GM12801 (cell line): ENCODE results near the gene PHACTR2.

ENCODE experiments used
- TF ChIP-seq, protein P1 (sequence below): IDR thresholded peaks from one replicate; pipeline ENCODE4 v1.5.1; 2011; ENCODE audit warnings: control low read depth; ENCODE audit not compliant: insufficient read length; ENCODE audit errors: extremely low read depth

PHACTR2 gene

DNA sequence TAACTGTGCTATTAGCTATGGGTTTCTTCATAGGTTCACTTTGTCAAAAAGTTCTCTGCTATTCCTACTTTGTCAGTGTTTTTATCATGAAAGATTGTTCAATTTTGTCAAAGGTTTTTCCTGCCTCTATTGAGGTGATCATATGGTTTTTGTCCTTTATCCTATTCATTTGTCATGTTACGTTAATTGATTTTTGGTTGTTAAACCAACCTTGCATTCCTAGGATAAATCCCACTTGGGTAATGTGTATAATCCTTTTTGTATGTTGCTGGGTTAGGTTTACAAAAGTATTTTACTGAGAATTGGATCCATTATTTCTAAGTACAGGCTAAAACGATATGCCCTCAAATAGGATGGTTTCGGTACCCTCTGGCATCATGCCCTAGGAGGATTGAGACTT is 5.0 kb downstream of the PHACTR2 start:
- TF ChIP-seq, protein P1, sequence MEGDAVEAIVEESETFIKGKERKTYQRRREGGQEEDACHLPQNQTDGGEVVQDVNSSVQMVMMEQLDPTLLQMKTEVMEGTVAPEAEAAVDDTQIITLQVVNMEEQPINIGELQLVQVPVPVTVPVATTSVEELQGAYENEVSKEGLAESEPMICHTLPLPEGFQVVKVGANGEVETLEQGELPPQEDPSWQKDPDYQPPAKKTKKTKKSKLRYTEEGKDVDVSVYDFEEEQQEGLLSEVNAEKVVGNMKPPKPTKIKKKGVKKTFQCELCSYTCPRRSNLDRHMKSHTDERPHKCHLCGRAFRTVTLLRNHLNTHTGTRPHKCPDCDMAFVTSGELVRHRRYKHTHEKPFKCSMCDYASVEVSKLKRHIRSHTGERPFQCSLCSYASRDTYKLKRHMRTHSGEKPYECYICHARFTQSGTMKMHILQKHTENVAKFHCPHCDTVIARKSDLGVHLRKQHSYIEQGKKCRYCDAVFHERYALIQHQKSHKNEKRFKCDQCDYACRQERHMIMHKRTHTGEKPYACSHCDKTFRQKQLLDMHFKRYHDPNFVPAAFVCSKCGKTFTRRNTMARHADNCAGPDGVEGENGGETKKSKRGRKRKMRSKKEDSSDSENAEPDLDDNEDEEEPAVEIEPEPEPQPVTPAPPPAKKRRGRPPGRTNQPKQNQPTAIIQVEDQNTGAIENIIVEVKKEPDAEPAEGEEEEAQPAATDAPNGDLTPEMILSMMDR = no peak

DNA sequence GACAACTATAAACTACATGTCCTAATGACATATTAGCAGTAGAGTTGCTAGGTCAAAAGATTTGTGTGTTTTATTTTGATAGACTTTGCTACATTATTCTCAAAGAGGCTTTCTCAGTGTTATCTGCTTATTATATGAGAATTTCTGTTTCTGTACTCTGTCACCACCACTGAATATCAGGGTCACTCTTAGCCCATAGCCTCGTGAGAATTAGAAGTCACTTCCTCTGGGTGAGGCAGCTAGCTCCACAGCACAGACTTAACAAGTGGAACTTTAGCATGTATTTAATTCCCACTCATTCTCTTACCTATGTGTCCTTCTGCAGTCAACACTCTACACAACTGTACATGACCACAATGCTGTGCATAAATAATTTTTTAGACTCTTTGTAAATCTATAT is 6.7 kb downstream of the PHACTR2 start:
- TF ChIP-seq, protein P1 = no peak

GRCh38 chr6:143685653-143686052 is 7.9 kb downstream of the PHACTR2 start:
- TF ChIP-seq, protein P1 = no peak

GRCh38 chr6:143687591-143687990 is 9.8 kb downstream of the PHACTR2 start:
- TF ChIP-seq, protein P1 = no peak

- TF ChIP-seq, protein P1 = no peak
Measured at GRCh38 chr6:143688681-143689080, 10.9 kb downstream of the PHACTR2 start.

- TF ChIP-seq, protein P1 = no peak
Measured at GRCh38 chr6:143689852-143690251, 12.1 kb downstream of the PHACTR2 start.

GRCh38 chr6:143691155-143691554 is 13.4 kb downstream of the PHACTR2 start:
- TF ChIP-seq, protein P1 = no peak
